Measurements from ENCODE around the gene CATSPER1. TPM values are rescaled to one million over a fixed set of nuclear protein-coding genes. Genes with fewer than 3 reads are reported as not detected.
A peak's percentile ranks its signal among the peaks of the same experiment; 100 is the strongest.

CATSPER1 gene
- total RNA-seq, 1 donor from 2014 or later: not detected

- H3K4me3 ChIP-seq: no peak overlapping the region
- Mint-ChIP-seq H3K4me1 (no peaks in the 10 kb centered on the region), H3K9me3 (no peaks in the 10 kb centered on the region), H3K27me3 (ENCODE audit: insufficient read depth, low read depth) (peaks cover 12% of the 10 kb centered on the region), H3K27ac (peak overlapping the region; percentile 48), H3K4me3 (no peak overlapping the region), H3K36me3 (no peaks in the 10 kb centered on the region)
- no peaks in the 10 kb centered on the region for H3K9me3 ChIP-seq (ENCODE audit: low read depth)
- no peak overlapping the region for H2AFZ ChIP-seq (replicated peaks)
- H3K9ac ChIP-seq: no peak overlapping the region
- DNase-seq (ENCODE audit: low spot score): no peak
- no peak for TF ChIP-seq EZH2phosphoT487 (IDR thresholded peaks at IDR 0.05)
- TF ChIP-seq CTCF (IDR thresholded peaks at IDR 0.05): no peak
- TF ChIP-seq EZH2 (IDR thresholded peaks at IDR 0.05): no peak
- no peaks in the 10 kb centered on the region for H4K20me1 ChIP-seq (ENCODE audit: low read depth)
- no peaks in the 10 kb centered on the region for H3K79me2 ChIP-seq (ENCODE audit: low read depth)
- H3K27me3 ChIP-seq: peaks cover 33% of the 10 kb centered on the region
- H3K27ac ChIP-seq: no peak overlapping the region
- H3K4me2 ChIP-seq: no peak overlapping the region
- no peaks in the 10 kb centered on the region for H3K36me3 ChIP-seq
- H3K4me1 ChIP-seq: no peaks in the 10 kb centered on the region
- H3F3A ChIP-seq (ENCODE audit: low read depth): no peaks in the 10 kb centered on the region
These were observed 11.3 kb downstream of the CATSPER1 start for GRCh38 chr11:66014804-66015453.

- no peaks in the 10 kb centered on the region for H4K20me1 ChIP-seq (ENCODE audit: low read depth)
- Mint-ChIP-seq H3K4me1 (no peaks in the 10 kb centered on the region), H3K27ac (no peak overlapping the region), H3K9me3 (no peaks in the 10 kb centered on the region), H3K4me3 (no peak overlapping the region), H3K36me3 (no peaks in the 10 kb centered on the region), H3K27me3 (ENCODE audit: insufficient read depth, low read depth) (peaks cover 11% of the 10 kb centered on the region)
- H3K4me3 ChIP-seq: no peak overlapping the region
- no peaks in the 10 kb centered on the region for H3F3A ChIP-seq (ENCODE audit: low read depth)
- no peaks in the 10 kb centered on the region for H3K36me3 ChIP-seq
- no peak for DNase-seq (ENCODE audit: low spot score)
- no peaks in the 10 kb centered on the region for H3K79me2 ChIP-seq (ENCODE audit: low read depth)
- H3K4me2 ChIP-seq: no peak overlapping the region
- H3K9me3 ChIP-seq (ENCODE audit: low read depth): no peaks in the 10 kb centered on the region
- peaks cover 36% of the 10 kb centered on the region for H3K27me3 ChIP-seq
- no peak overlapping the region for H3K27ac ChIP-seq
- no peak overlapping the region for H3K9ac ChIP-seq
- no peak for TF ChIP-seq EZH2 (IDR thresholded peaks at IDR 0.05)
- TF ChIP-seq EZH2phosphoT487 (IDR thresholded peaks at IDR 0.05): no peak
- no peak for TF ChIP-seq CTCF (IDR thresholded peaks at IDR 0.05)
- no peak overlapping the region for H2AFZ ChIP-seq (replicated peaks)
- no peaks in the 10 kb centered on the region for H3K4me1 ChIP-seq
These were observed 12.5 kb downstream of the CATSPER1 start for GRCh38 chr11:66013762-66014100.

GRCh38 chr11:66012946-66013761 is 13.1 kb downstream of the CATSPER1 start:
- Histone ChIP-seq H3K4me3 (no peak overlapping the region), H3K9me3 (ENCODE audit: low read depth) (no peaks in the 10 kb centered on the region), H2AFZ (replicated peaks) (no peak overlapping the region), H3K4me2 (no peak overlapping the region), H3K4me1 (no peaks in the 10 kb centered on the region), H3F3A (ENCODE audit: low read depth) (no peaks in the 10 kb centered on the region), H3K9ac (no peak overlapping the region), H3K79me2 (ENCODE audit: low read depth) (no peaks in the 10 kb centered on the region), H3K36me3 (no peaks in the 10 kb centered on the region), H3K27me3 (peaks cover 36% of the 10 kb centered on the region), H4K20me1 (ENCODE audit: low read depth) (no peaks in the 10 kb centered on the region), H3K27ac (no peak overlapping the region)
- H3K9me3 Mint-ChIP-seq: no peaks in the 10 kb centered on the region
- H3K4me3 Mint-ChIP-seq: no peak overlapping the region
- H3K27me3 Mint-ChIP-seq (ENCODE audit: insufficient read depth, low read depth): peaks cover 12% of the 10 kb centered on the region
- H3K36me3 Mint-ChIP-seq: no peaks in the 10 kb centered on the region
- no peak for DNase-seq (ENCODE audit: low spot score)
- peaks cover under 1% of the 10 kb centered on the region for H3K4me1 Mint-ChIP-seq
- no peak for TF ChIP-seq EZH2phosphoT487 (IDR thresholded peaks at IDR 0.05)
- TF ChIP-seq CTCF (IDR thresholded peaks at IDR 0.05): no peak
- no peak for TF ChIP-seq EZH2 (IDR thresholded peaks at IDR 0.05)
- no peak overlapping the region for H3K27ac Mint-ChIP-seq

All from neural progenitor cell (in vitro differentiated cells).